Upper lobe of left lung (tissue), 6 donors: Measurements from ENCODE around the gene GATC. TPM values are rescaled to one million over a fixed set of nuclear protein-coding genes. Genes with fewer than 3 reads are reported as not detected.

Source experiments
- ATAC-seq, 2 donors: fragments of 200-7000 bp; cut with Tn5 transposase; one replicate each; pipeline ENCODE4 v1.9.1; 2022; ENCODE audit warnings: mild to moderate bottlenecking in 2 of 2, moderate library complexity in 2 of 2; ENCODE audit not compliant: low FRiP score in 2 of 2
- DNase-seq, 2 donors: peaks; one replicate each; pipeline ENCODE4 v3.0.0-alpha.2; 2019 to 2020
- H3K27ac ChIP-seq, 4 donors: fragments of 200-600 bp; sonication (generic); one replicate each; pipeline ENCODE4 v1.5.1; 2016 to 2019
- H3K27me3 ChIP-seq, 4 donors: fragments of 200-600 bp; sonication (generic); one replicate each; pipeline ENCODE4 v1.5.1; 2017 to 2019
- H3K36me3 ChIP-seq, 4 donors: fragments of 200-600 bp; sonication (generic); one replicate each; pipeline ENCODE4 v1.5.1; 2016 to 2019
- H3K4me1 ChIP-seq, 4 donors: fragments of 200-600 bp; sonication (generic); one replicate each; pipeline ENCODE4 v1.5.1; 2018 to 2019
- H3K4me3 ChIP-seq, 4 donors: fragments of 200-600 bp; sonication (generic); one replicate each; pipeline ENCODE4 v1.5.1; 2017 to 2019; ENCODE audit warnings: mild to moderate bottlenecking in 2 of 4, moderate library complexity in 1 of 4
- H3K9me3 ChIP-seq, 4 donors: fragments of 200-600 bp; sonication (generic); one replicate each; pipeline ENCODE4 v1.5.1; 2018 to 2019
- CTCF ChIP-seq, 6 experiments: fragments of 450-650 bp in 4 of 6; fragments of 200-600 bp in 2 of 6; sonication (generic) in 2 of 6; IDR thresholded peaks; one replicate each; pipeline ENCODE4 v1.5.1; 2016 to 2019; ENCODE audit warnings: antibody characterized with exemption in 6 of 6
- EP300 ChIP-seq, 4 donors: sonication (generic); formaldehyde crosslinking; IDR thresholded peaks; one replicate each; pipeline ENCODE4 v1.5.1; 2017; ENCODE audit warnings: antibody characterized with exemption in 4 of 4, control low read depth in 2 of 4
- POLR2A ChIP-seq, 4 donors: fragments of 450-650 bp; IDR thresholded peaks; one replicate each; pipeline ENCODE4 v1.5.1; 2016 to 2017; ENCODE audit warnings: antibody characterized with exemption in 4 of 4, mild to moderate bottlenecking in 2 of 4
- POLR2AphosphoS5 ChIP-seq, 2 donors: sonication (generic); formaldehyde crosslinking; IDR thresholded peaks; one replicate each; pipeline ENCODE4 v1.5.1; 2017; ENCODE audit warnings: antibody characterized with exemption in 2 of 2
- WGBS, 2 donors: methylation state at CpG; one replicate each; pipeline ENCODE4 v1.1.5; 2017 to 2018; 5-methylcytosine and 5-hydroxymethylcytosine counted together
- total RNA-seq, 6 donors: library from RNA; depleted of rRNA in 4 of 6; stranded (reverse); fragments of >200 nt in 4 of 6; gene quantifications; one replicate each; pipeline versions ENCODE4 v1.1.0 to v1.2.1, GENCODE V29; 2016 to 2021
- donor health status: DM: no; HTN: no; CAD: no; lungs with moderate emphysema.
- donor health status: DM: no; HTN: yes; CAD: no; lungs with severe emphysema.

Gene GATC
- total RNA-seq, 6 donors from 2014 or later: 11.8 to 35.6 (median 22.5) TPM

DNA sequence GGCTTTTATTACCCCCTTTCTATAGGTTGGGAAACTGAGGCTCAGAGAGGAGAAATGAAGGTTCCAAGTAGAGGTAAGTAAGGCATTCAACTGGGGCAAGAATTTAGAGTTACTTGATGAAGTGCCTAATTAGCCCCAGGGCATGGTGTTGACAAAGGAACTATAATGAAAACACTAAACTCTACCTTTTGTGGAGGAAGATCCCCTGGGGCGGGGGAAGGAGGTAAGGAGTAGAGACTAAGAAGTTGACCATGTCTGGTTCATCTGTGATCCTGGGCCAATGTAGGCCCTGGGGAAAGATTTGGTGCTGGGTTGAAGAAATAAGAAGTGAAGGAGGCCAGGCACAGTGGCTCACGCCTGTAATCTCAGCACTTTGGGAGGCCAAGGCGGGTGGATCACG, 24.5 kb upstream of the GATC start:
- TF ChIP-seq EP300 (IDR thresholded peaks at IDR 0.05) (no peak), CTCF (IDR thresholded peaks at IDR 0.05) (no peak), POLR2A (IDR thresholded peaks at IDR 0.05) (no peak), POLR2AphosphoS5 (IDR thresholded peaks at IDR 0.05) (no peak)

DNA sequence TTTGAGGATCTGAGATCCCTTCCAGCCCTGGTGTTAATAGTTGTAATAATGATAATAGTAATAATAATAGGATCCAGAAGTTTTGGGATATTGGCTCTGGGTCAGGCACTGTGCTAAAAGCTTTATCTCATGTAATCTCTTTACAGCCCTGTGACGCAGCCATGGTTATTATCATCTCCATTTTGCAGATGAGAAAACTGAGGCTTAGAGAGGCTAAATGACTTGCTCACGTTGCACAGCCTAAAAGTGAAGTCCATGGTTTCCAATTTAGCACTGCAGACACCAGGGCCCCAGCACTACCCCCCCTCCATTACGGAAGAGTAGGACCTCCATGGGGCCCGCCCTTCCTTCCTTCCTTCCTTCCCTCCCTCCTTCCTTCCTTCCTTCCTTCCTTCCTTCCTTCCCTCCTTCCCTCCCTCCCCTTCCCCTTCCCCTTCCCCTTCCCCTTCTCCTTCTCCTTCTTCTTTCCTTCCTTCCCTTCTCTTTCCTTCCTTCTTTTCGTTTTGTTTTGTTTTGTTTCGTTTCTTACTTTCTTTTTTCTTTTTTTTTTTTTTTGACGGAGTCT, 23.3 kb upstream of the GATC start:
- WGBS, 2 donors: 56 to 68% methylated on average over 7 of the region's 7 CpGs
- Histone ChIP-seq H3K27ac (no peak overlapping the region), H3K9me3 (no peaks in the 10 kb centered on the region), H3K4me3 (no peak overlapping the region), H3K27me3 (no peaks in the 10 kb centered on the region), H3K4me1 (no peaks in the 10 kb centered on the region), H3K36me3 (no peaks in the 10 kb centered on the region)
- TF ChIP-seq POLR2AphosphoS5 (IDR thresholded peaks at IDR 0.05) (no peak), POLR2A (IDR thresholded peaks at IDR 0.05) (no peak), EP300 (IDR thresholded peaks at IDR 0.05) (no peak), CTCF (IDR thresholded peaks at IDR 0.05) (no peak)
- ATAC-seq: no peak
- no peak for DNase-seq

More for the DNA sequence above, 24.5 kb upstream of the GATC start:
- Histone ChIP-seq H3K36me3 (no peaks in the 10 kb centered on the region), H3K27ac (no peak overlapping the region), H3K4me3 (no peak overlapping the region), H3K27me3 (no peaks in the 10 kb centered on the region), H3K4me1 (no peaks in the 10 kb centered on the region), H3K9me3 (no peaks in the 10 kb centered on the region)
- 91 to 92% methylated on average over 4 of the region's 4 CpGs for WGBS, 2 donors
- ATAC-seq (no peak), DNase-seq (no peak)

DNA sequence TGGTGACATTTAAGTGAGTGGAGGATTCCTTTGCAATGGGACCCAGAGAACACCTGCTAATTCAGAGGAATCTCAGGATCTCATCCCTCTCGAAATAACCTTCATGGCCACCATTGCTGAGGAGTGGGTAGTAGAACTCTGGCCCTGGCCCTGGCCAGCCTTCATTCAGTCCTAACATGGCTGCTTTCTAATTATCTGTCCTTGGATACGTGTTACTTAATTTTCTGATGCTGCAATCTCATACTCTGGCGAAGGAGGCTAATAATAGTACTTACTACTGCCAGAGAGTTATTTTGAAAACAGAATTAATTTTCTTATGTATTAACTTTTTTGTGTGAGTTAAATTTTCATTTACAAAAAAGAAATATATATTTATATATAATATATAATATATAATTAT, 20.4 kb upstream of the GATC start:
- WGBS, 2 donors: 85 to 87% methylated on average over 3 of the region's 3 CpGs
- no peak for ATAC-seq
- Histone ChIP-seq H3K27ac (no peak overlapping the region), H3K27me3 (no peaks in the 10 kb centered on the region), H3K4me1 (peaks cover 0 to 3% (median 0%) of the 10 kb centered on the region in 4 donors), H3K36me3 (no peaks in the 10 kb centered on the region), H3K9me3 (no peaks in the 10 kb centered on the region), H3K4me3 (no peak overlapping the region)
- no peak for TF ChIP-seq POLR2AphosphoS5 (IDR thresholded peaks at IDR 0.05)
- no peak for TF ChIP-seq CTCF (IDR thresholded peaks at IDR 0.05)
- TF ChIP-seq POLR2A (IDR thresholded peaks at IDR 0.05): no peak
- no peak for TF ChIP-seq EP300 (IDR thresholded peaks at IDR 0.05)
- DNase-seq: no peak

DNA sequence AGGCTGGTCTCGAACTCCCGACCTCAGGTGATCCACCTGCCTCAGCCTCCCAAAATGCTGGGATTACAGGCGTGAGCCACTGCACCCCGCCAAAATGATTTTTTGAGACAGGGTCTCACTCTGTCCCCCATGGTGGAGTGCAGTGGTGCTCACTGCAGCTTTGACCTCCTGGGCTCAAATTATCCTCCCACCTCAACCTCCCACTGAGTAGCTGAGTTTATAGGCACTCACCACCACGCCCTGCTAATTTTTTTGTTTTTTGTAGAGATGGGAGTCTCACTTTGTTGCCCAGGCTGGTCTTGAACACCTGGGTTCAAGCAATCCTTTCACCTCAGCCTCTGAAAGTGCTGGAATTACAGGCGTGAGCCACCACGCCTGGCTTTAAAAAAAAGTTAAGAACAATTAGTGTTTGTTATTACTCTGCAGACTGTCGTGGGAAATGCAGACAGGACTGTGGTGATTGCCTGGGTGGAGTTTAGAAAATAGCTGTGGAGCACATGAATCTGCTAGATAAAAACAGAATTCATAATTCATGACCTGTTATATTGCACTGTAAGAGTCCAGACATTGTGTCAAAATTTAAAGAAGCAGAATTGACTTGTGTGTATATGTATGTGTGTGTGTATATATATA, 17.5 kb upstream of the GATC start:
- Histone ChIP-seq H3K9me3 (no peaks in the 10 kb centered on the region), H3K27me3 (no peaks in the 10 kb centered on the region), H3K4me3 (no peak overlapping the region), H3K4me1 (peaks cover 0 to 3% (median 0%) of the 10 kb centered on the region in 4 donors), H3K36me3 (no peaks in the 10 kb centered on the region), H3K27ac (no peak overlapping the region)
- 63 to 68% methylated on average over 8 of the region's 8 CpGs for WGBS, 2 donors
- TF ChIP-seq POLR2A (IDR thresholded peaks at IDR 0.05) (no peak), CTCF (IDR thresholded peaks at IDR 0.05) (no peak), POLR2AphosphoS5 (IDR thresholded peaks at IDR 0.05) (no peak), EP300 (IDR thresholded peaks at IDR 0.05) (no peak)
- DNase-seq (no peak), ATAC-seq (no peak)

- no peak for DNase-seq
- Histone ChIP-seq H3K27me3 (no peaks in the 10 kb centered on the region), H3K36me3 (no peaks in the 10 kb centered on the region), H3K9me3 (no peaks in the 10 kb centered on the region), H3K27ac (no peak overlapping the region), H3K4me3 (no peak overlapping the region), H3K4me1 (peaks cover 0 to 3% (median 0%) of the 10 kb centered on the region in 4 donors)
- no peak for TF ChIP-seq POLR2A (IDR thresholded peaks at IDR 0.05)
- TF ChIP-seq CTCF (IDR thresholded peaks at IDR 0.05): no peak
- no peak for TF ChIP-seq EP300 (IDR thresholded peaks at IDR 0.05)
- no peak for TF ChIP-seq POLR2AphosphoS5 (IDR thresholded peaks at IDR 0.05)
- ATAC-seq: no peak
- 72% methylated on average over 7 of the region's 7 CpGs for WGBS, 2 donors
These were observed 16.9 kb upstream of the GATC start for GRCh38 chr12:120429368-120429767.
